WERI-Rb-1 (cell line): ENCODE data around the gene ZYG11B.

ENCODE experiments used
- DNase-seq: peaks from one replicate; pipeline ENCODE4 v3.0.0-alpha.2; 2020
- H3K27ac ChIP-seq: fragments of 250-450 bp; sonication (Bioruptor Pico); 2 replicates; pipeline ENCODE4 v1.5.1; 2020; ENCODE audit warnings: mild to moderate bottlenecking, moderate library complexity
- H3K27me3 ChIP-seq: fragments of 250-450 bp; sonication (Bioruptor Pico); 2 replicates; pipeline ENCODE4 v1.5.1; 2021; ENCODE audit warnings: mild to moderate bottlenecking, low read depth, moderate library complexity; ENCODE audit not compliant: insufficient read depth, severe bottlenecking
- H3K36me3 ChIP-seq: fragments of 250-450 bp; sonication (Bioruptor Pico); 2 replicates; pipeline ENCODE4 v1.5.1; 2020; ENCODE audit warnings: mild to moderate bottlenecking, moderate library complexity
- H3K4me3 ChIP-seq: 2 replicates; pipeline ENCODE4 v1.5.1; 2011; ENCODE audit warnings: low read depth, mild to moderate bottlenecking, control low read depth, low read length
- H3K9me3 ChIP-seq: fragments of 250-450 bp; sonication (Bioruptor Pico); 2 replicates; pipeline ENCODE4 v1.5.1; 2021; ENCODE audit warnings: mild to moderate bottlenecking, moderate library complexity; ENCODE audit not compliant: severe bottlenecking
- CTCF ChIP-seq: IDR thresholded peaks from 2 replicates; pipeline ENCODE4 v1.5.1; 2011; ENCODE audit warnings: low read depth, mild to moderate bottlenecking, control low read depth, inconsistent platforms, low read length

The ZYG11B gene

GRCh38 chr1:52726265-52727113 lies at the start of gene ZYG11B:
TSS of gene ZYG11B (plus strand) at chr1:52726453. CDS start at chr1:52726654, 201 bp downstream.
- peak; percentile 88 for DNase-seq
- Histone ChIP-seq H3K9me3 (no peaks in the 10 kb centered on the region), H3K4me3 (peak within 1 kb of the TSS; percentile 66), H3K36me3 (peaks cover under 1% of the 10 kb centered on the region), H3K27me3 (no peaks in the 10 kb centered on the region), H3K27ac (peak within 1 kb of the TSS; percentile 94)
- no peak for TF ChIP-seq CTCF

GRCh38 chr1:52677076-52677806 lies 49.0 kb upstream of the ZYG11B start:
- H3K4me3 ChIP-seq, result no peak overlapping the region
- DNase-seq, result no peak
- H3K27me3 ChIP-seq, result no peaks in the 10 kb centered on the region
- H3K9me3 ChIP-seq, result no peaks in the 10 kb centered on the region
- no peak overlapping the region for H3K27ac ChIP-seq
- TF ChIP-seq CTCF, result no peak
- no peaks in the 10 kb centered on the region for H3K36me3 ChIP-seq

- H3K9me3 ChIP-seq, result no peaks in the 10 kb centered on the region
- H3K27ac ChIP-seq, result no peak overlapping the region
- H3K36me3 ChIP-seq, result no peaks in the 10 kb centered on the region
- H3K4me3 ChIP-seq, result no peak overlapping the region
- H3K27me3 ChIP-seq, result no peaks in the 10 kb centered on the region
- DNase-seq, result no peak
- TF ChIP-seq CTCF, result no peak
Measured at GRCh38 chr1:52679048-52679447, 47.2 kb upstream of the ZYG11B start.

- no peak for TF ChIP-seq CTCF
- H3K9me3 ChIP-seq, result no peaks in the 10 kb centered on the region
- H3K36me3 ChIP-seq, result peaks cover 3% of the 10 kb centered on the region; the same call in 1 of the 2 replicates
- no peak for DNase-seq
- no peak overlapping the region for H3K4me3 ChIP-seq
- H3K27me3 ChIP-seq, result no peaks in the 10 kb centered on the region
- H3K27ac ChIP-seq, result no peak overlapping the region
Measured at GRCh38 chr1:52679498-52679897, 46.8 kb upstream of the ZYG11B start.

- H3K9me3 ChIP-seq, result no peaks in the 10 kb centered on the region
- TF ChIP-seq CTCF, result no peak
- peaks cover 11% of the 10 kb centered on the region for H3K36me3 ChIP-seq
- H3K27me3 ChIP-seq, result no peaks in the 10 kb centered on the region
- DNase-seq, result no peak
- H3K27ac ChIP-seq, result no peak overlapping the region
- H3K4me3 ChIP-seq, result no peak overlapping the region
Measured at GRCh38 chr1:52680353-52680752, 45.9 kb upstream of the ZYG11B start.
